ENCODE results near the gene KDM4B.

- TF ChIP-seq POLR2A (IDR thresholded peaks at IDR 0.05; ENCODE audit: low read length) (no peak), GATA1 (IDR thresholded peaks at IDR 0.05; ENCODE audit: low read depth, low read length) (no peak)
These were observed 46.0 kb downstream of the KDM4B start for GRCh38 chr19:5014941-5015340.
